Erythroblast (primary cell): Measurements from ENCODE around the gene C1QL2.
A peak's percentile ranks its signal among the peaks of the same experiment; 100 is the strongest.

Source experiments
- DNase-seq, 2 experiments: peaks; one replicate each; lab custom pipeline; 2025; lab: John Stamatoyannopoulos, UW
- GATA1 ChIP-seq: IDR thresholded peaks from 2 replicates; pipeline ENCODE4 v1.6.1; 2011; ENCODE audit warnings: low read depth, mild to moderate bottlenecking, control low read depth, low read length, moderate library complexity
- POLR2A ChIP-seq: IDR thresholded peaks from 2 replicates; pipeline ENCODE4 v1.6.1; 2011; ENCODE audit warnings: mild to moderate bottlenecking, low read length

C1QL2 gene

DNA sequence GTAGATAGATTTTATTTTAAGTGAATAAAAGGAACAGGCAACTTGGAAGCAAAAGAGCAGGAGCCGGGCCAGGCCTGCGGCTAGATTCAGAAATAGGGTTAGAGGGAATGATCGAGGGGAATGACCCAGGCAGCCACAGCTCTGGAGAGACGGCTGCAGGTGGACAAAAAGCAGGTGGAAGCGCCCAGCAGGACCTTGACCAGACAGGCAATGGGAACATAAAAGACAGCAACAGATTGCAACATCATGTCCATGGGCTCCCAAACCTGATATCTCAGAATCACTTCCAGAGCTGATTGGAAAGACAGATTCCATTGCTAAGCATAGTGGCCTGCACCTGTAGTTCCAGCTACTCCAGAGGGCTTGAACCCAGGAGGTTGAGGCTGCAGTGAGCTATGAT, 36.5 kb upstream of the C1QL2 start:
- TF ChIP-seq POLR2A (no peak), GATA1 (no peak)
- DNase-seq = no peak

DNA sequence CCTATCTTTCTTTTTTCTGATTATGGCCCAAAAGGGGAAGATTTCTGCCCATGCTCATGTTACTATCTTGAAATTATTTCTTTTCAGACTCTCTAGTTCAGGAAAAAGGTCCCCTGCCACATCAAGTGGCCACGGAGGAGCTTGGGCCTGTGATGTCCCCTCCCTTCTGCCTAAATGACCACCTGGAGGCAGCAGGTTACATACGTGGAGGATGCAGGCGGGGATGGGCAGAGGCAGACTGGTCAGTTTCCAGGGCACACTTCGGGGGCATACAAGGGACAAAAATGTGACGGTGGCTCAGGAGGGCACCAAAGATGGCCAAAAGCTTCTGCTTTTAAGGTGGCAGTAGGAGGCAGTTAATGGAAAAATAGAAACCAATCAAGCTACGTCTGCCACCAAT, 34.3 kb upstream of the C1QL2 start:
- TF ChIP-seq GATA1 (no peak), POLR2A (no peak)
- DNase-seq = no peak

DNA sequence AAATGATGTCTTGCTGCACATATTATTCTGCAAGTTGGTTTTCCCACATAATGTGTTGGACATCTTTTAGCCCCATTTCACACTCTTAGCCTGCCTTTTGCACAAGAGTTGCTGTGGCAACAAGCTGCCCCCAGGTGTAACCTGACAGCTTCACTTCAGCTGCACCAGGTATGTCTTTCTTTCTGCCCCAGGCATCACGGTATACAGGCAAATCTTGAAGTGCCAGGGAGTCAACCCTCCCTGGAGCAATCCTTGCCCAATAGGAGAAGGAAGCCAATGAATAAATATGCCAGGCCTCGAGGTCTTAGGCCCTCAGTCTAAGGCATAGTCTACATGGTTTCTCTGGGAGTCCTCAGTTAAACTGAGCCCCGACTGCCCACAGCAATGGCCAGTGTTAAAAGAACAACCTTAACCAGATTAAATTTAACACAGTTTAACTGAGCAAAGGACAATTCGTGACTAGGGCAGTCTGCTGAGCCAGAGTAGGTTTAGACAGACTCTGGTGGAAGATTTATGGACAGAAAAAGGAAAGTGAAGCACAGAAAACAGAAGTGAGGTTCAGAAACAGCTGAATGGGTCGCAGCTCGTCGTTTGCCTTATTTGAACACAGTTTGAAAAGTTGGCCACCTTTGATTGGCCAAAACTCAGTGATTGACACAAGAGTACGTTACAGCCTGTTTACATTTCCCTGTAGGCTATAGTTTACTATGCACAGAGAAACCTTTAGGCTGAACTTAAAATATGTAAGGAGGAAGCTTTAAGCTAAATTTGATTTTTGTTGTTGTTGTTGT, 32.0 kb upstream of the C1QL2 start:
- no peak for DNase-seq
- TF ChIP-seq POLR2A = no peak
- no peak for TF ChIP-seq GATA1

DNA sequence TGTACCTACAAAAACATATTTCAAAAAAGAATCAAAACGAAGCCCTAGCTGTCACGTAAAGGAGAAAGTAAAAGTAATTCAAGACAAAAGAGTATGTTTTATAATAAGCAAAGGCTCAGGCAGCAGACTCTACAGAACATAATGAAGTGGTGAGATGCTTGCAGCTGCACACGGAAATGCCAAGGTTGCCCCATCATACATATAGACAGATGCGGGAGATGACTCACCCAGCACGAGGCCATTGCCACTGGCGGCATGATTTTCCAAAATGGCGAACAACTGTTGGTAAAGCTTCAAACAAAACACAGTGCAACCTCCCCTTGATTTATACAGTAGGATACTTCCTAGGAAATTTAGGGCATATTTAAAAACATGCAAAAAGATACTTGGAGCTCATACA, 26.0 kb upstream of the C1QL2 start:
- no peak for DNase-seq
- TF ChIP-seq GATA1 (no peak), POLR2A (no peak)

GRCh38 chr2:119181791-119182445, 23.4 kb upstream of the C1QL2 start:
- no peak for TF ChIP-seq POLR2A
- DNase-seq = no peak

DNA sequence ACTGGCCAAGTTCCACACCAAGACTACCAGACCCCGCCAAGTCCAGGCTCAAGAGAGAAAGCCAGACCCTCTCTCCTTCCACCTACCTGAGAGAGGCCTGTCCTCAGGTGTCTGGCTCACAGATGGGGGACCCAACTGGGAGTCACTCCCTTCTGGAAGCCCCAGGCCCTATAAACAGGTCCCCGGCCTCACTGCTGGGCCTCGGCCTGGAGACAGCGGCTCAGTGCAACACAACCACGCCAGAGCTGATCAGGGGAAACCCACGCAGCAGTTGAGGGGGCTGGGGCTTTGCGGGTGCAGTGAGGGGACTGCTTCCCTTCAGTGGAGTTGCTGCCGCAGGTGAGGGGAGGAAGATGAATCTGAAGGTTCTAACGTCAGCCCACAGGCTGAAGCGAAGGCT, 22.8 kb upstream of the C1QL2 start:
- TF ChIP-seq GATA1 (no peak), POLR2A (no peak)
- no peak for DNase-seq

- TF ChIP-seq GATA1 (no peak), POLR2A (no peak)
- no peak for DNase-seq
These were observed 22.3 kb upstream of the C1QL2 start for GRCh38 chr2:119180892-119181291.

GRCh38 chr2:119179991-119180390, 21.4 kb upstream of the C1QL2 start:
- TF ChIP-seq POLR2A = no peak
- TF ChIP-seq GATA1 = no peak

GRCh38 chr2:119179202-119179601, 20.7 kb upstream of the C1QL2 start:
- no peak for TF ChIP-seq GATA1
- no peak for TF ChIP-seq POLR2A
- no peak for DNase-seq

More at GRCh38 chr2:119179991-119180390, 21.4 kb upstream of the C1QL2 start:
- DNase-seq = no peak

GRCh38 chr2:119178776-119179175, 20.2 kb upstream of the C1QL2 start:
- no peak for TF ChIP-seq GATA1
- TF ChIP-seq POLR2A = no peak
- no peak for DNase-seq

GRCh38 chr2:119177838-119178190, 19.3 kb upstream of the C1QL2 start:
- DNase-seq = no peak
- TF ChIP-seq GATA1 (no peak), POLR2A (no peak)

DNA sequence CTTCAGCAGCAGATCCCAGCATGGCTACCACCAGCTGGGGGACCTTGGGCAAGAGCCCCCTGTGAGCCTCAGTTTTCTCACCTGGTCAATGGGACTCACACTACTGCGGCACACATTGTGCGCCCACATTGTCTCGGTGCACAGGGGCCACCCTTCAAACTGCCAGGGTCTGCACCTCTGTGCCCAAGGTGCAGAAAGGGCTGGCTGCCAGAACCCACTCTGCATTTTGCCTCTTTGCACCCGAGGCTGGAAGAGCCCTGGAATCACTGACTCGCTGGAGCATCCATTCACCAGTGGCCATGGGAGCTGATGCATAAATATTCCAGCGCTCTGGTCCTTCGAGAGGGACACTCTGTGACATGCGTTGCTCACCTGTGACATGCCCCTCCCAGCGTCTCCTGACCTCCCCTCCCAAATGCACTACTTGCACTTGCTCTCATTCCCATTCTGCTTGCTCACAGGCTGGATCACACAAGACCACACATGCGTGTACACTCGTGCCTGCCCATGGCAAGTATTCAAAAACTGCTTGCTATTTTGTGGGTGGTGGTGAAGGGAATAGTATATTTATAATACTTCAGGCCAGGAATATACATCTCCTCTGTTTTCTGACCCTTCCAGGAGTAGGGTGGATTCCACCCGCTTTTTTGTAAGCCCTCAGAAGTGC, 18.8 kb upstream of the C1QL2 start:
- no peak for DNase-seq
- TF ChIP-seq POLR2A (no peak), GATA1 (no peak)

DNA sequence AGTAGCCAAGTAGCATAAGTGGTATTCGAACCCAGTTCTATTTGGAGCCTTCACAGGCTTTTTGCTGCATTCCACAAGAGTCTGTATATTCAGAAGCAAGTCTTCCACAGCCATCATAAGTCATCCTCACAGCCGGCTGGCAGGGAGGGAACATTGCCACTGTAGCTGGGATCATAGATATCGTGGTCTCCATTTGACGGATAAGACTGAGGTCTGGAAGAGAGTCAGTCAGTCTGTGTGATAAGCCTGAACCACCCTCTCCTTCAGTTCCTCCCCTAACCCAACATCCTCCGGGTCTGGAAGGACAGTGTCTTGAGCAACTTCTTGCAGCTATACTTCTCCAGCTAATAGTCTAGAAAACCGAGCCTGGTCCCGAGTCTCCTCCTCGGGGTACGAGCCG, 17.0 kb upstream of the C1QL2 start:
- peak; percentile 68 to 84 for DNase-seq
- TF ChIP-seq POLR2A (peak; percentile 23), GATA1 (peak; percentile 25)

DNA sequence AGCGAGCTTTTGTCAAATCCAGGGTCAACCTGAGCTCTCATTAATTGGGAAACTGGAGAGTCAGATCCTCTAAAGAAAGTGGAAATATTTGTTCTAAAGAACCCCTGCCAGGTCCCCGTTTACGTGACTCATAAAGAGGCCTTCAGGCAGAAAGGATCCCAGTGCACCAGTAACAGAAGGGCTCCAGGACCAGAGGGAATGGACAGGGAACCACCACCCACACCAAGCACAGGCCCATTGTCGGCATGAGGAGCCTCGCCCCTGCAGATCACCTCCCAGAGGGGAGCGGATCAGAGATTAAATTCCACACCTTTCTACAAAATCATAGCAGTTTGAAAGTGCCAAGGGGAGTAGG, 16.4 kb upstream of the C1QL2 start:
- DNase-seq = no peak
- no peak for TF ChIP-seq POLR2A
- no peak for TF ChIP-seq GATA1
